Measurements from ENCODE around the gene DHRS7. TPM values are rescaled to one million over a fixed set of nuclear protein-coding genes. Genes with fewer than 3 reads are reported as not detected.

DHRS7 gene
- total and polyA plus RNA-seq, 4 donors: 45.5 to 91.8 (median 78.0) TPM

DNA sequence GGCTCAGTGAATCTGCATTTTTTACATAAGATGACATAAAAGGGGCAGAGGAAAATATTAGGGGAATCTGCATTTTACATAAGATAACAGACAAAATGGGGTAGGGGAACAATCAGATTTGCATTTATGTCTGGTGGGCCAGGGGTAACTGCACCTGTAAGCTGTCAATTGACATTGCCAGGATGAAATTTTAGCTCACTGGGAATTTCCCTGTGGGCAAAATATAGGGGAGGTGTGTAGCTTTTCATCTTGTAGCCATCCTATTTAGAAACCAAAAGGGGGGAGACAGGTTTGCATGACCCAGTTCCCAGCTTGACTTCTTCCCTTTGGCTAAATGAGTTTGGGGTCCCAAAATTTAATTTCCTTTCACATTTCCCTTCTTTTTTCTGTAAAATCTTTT, 70.0 kb downstream of the DHRS7 start:
- DNase-seq: no peak
- no peak for ATAC-seq (ENCODE audit: insufficient read depth, low FRiP score)
- H3K9me3 ChIP-seq (ENCODE audit: control insufficient read depth in 4 of 4, insufficient read depth in 3 of 4, low read length in 3 of 4): no peaks in the 10 kb centered on the region

GRCh38 chr14:60094306-60094897, 70.8 kb downstream of the DHRS7 start:
- Histone ChIP-seq H3K9ac (ENCODE audit: insufficient read depth in 1 of 2, low read length in 2 of 2) (no peak overlapping the region), H3K9me3 (ENCODE audit: control insufficient read depth in 4 of 4, insufficient read depth in 3 of 4, low read length in 3 of 4) (no peaks in the 10 kb centered on the region), H3K4me3 (no peak overlapping the region), H3K27me3 (ENCODE audit: control insufficient read depth in 3 of 3, insufficient read depth in 3 of 3, low read length in 2 of 3) (no peaks in the 10 kb centered on the region), H3K27ac (ENCODE audit: low read depth in 1 of 2, low read length in 1 of 2) (peak overlapping the region in 1 of 2 donors; percentile 26), H3K36me3 (ENCODE audit: control insufficient read depth in 4 of 4, insufficient read depth in 4 of 4, low read length in 4 of 4) (peaks cover 3 to 8% (median 6%) of the 10 kb centered on the region in 4 donors), H3K4me1 (ENCODE audit: control insufficient read depth in 5 of 5, insufficient read depth in 5 of 5, low read length in 5 of 5) (peaks cover 3 to 32% (median 21%) of the 10 kb centered on the region in 5 donors)
- no peak for TF ChIP-seq CTCF (IDR thresholded peaks at IDR 0.05; ENCODE audit: control extremely low read depth, extremely low read depth)
- peak in 2 of 3 donors; percentile 7 to 21 for DNase-seq
- 46 to 71% methylated on average over 5 of the region's 5 CpGs for WGBS, 2 donors
- ATAC-seq (ENCODE audit: insufficient read depth, low FRiP score): no peak

More for the DNA sequence above, 70.0 kb downstream of the DHRS7 start:
- peak overlapping the region in 1 of 2 donors; percentile 26 for H3K27ac ChIP-seq (ENCODE audit: low read depth in 1 of 2, low read length in 1 of 2)
- H3K27me3 ChIP-seq (ENCODE audit: control insufficient read depth in 3 of 3, insufficient read depth in 3 of 3, low read length in 2 of 3): no peaks in the 10 kb centered on the region
- peaks cover 3 to 8% (median 6%) of the 10 kb centered on the region in 4 donors for H3K36me3 ChIP-seq (ENCODE audit: control insufficient read depth in 4 of 4, insufficient read depth in 4 of 4, low read length in 4 of 4)
- H3K4me1 ChIP-seq (ENCODE audit: control insufficient read depth in 5 of 5, insufficient read depth in 5 of 5, low read length in 5 of 5): peaks cover 3 to 32% (median 19%) of the 10 kb centered on the region in 5 donors
- no peak overlapping the region for H3K9ac ChIP-seq (ENCODE audit: insufficient read depth in 1 of 2, low read length in 2 of 2)
- no peak for TF ChIP-seq CTCF (IDR thresholded peaks at IDR 0.05; ENCODE audit: control extremely low read depth, extremely low read depth)
- H3K4me3 ChIP-seq: no peak overlapping the region

Other genes starting within 250 kb of the DHRS7 start
- 1 to 10 TPM in 1 of 2 donors, under 1 TPM in 1; 0.31 to 2.2 TPM for gene LRRC9, start 245.3 kb downstream of the DHRS7 start, total RNA-seq
- gene LRRC9, start 245.3 kb downstream of the DHRS7 start, polyA plus RNA-seq: under 1 TPM in 1 of 2 donors, not detected in 1; 0.07 TPM
- gene PCNX4, start 73.5 kb downstream of the DHRS7 start, total RNA-seq: 100 to 1,000 TPM in 1 of 2 donors, 10 to 100 TPM in 1; 52.5 to 104 TPM
- gene PCNX4, start 73.5 kb downstream of the DHRS7 start, polyA plus RNA-seq: 10 to 100 TPM; 14.3 to 16.1 TPM
- 10 to 100 TPM; 41.9 to 61.5 TPM for gene PPM1A, start 83.8 kb upstream of the DHRS7 start, total RNA-seq
- 10 to 100 TPM; 21.4 to 25.3 TPM for gene PPM1A, start 83.8 kb upstream of the DHRS7 start, polyA plus RNA-seq

Measured in lung (tissue), 12 donors.